ENCODE data around the gene ITGB1BP2.
"Not testable (repeated sequence)": the region's sequence is repeated elsewhere in the genome, so short reads cannot be mapped to it uniquely, and the experiment has no call there.

Gene ITGB1BP2

GRCh38 chrX:71285929-71286328 lies 15.6 kb upstream of the ITGB1BP2 start:
- no peaks in the 10 kb centered on the region for H3K27me3 ChIP-seq (replicated peaks in 2 of 5; ENCODE audit: control insufficient read depth in 4 of 5, insufficient read depth in 5 of 5, low read length in 4 of 5)
- H3K27ac ChIP-seq (ENCODE audit: insufficient read depth in 1 of 2, low read depth in 1 of 2, low read length in 2 of 2, poor library complexity in 1 of 2, severe bottlenecking in 2 of 2) = peak overlapping the region in 1 of 2 experiments; percentile 98
- DNase-seq = no peak
- CTCF ChIA-PET = no interaction called here
- peaks cover 0 to 5% (median 4%) of the 10 kb centered on the region in 4 experiments for H3K36me3 ChIP-seq (ENCODE audit: control insufficient read depth in 4 of 4, insufficient read depth in 4 of 4, low read length in 3 of 4)
- peak overlapping the region in 3 of 7 experiments; percentile 79 to 91 (median 87) for H3K4me3 ChIP-seq (ENCODE audit: control insufficient read depth in 1 of 7, extremely low read depth in 1 of 7, insufficient read depth in 4 of 7, low read depth in 2 of 7, low read length in 6 of 7)
- peaks cover 5 to 24% (median 10%) of the 10 kb centered on the region in 4 experiments for H3K4me1 ChIP-seq (ENCODE audit: control extremely low read depth in 1 of 4, control insufficient read depth in 4 of 4, insufficient read depth in 4 of 4, low read length in 3 of 4)
- peaks cover 0 to 8% (median 0%) of the 10 kb centered on the region in 5 experiments for H3K9me3 ChIP-seq (ENCODE audit: control extremely low read depth in 1 of 5, control insufficient read depth in 4 of 5, insufficient read depth in 2 of 5, low read depth in 1 of 5, low read length in 4 of 5)
- POLR2A ChIA-PET = no interaction called here

GRCh38 chrX:71291381-71291780 lies 10.2 kb upstream of the ITGB1BP2 start:
- POLR2A ChIA-PET = interaction anchor here (0.6 kb wide), 1 partner anchor 14 kb away, joined by 4 read pairs; no protein-coding TSS in a partner anchor

GRCh38 chrX:71292669-71293365 lies 8.7 kb upstream of the ITGB1BP2 start:
- H3K27me3 ChIP-seq (replicated peaks in 2 of 5; ENCODE audit: control insufficient read depth in 4 of 5, insufficient read depth in 5 of 5, low read length in 4 of 5) = no peaks in the 10 kb centered on the region
- H3K4me1 ChIP-seq (ENCODE audit: control extremely low read depth in 1 of 4, control insufficient read depth in 4 of 4, insufficient read depth in 4 of 4, low read length in 3 of 4) = no peaks in the 10 kb centered on the region
- no peaks in the 10 kb centered on the region for H3K9me3 ChIP-seq (ENCODE audit: control extremely low read depth in 1 of 5, control insufficient read depth in 4 of 5, insufficient read depth in 2 of 5, low read depth in 1 of 5, low read length in 4 of 5)
- peaks cover 2 to 56% (median 24%) of the 10 kb centered on the region in 4 experiments for H3K36me3 ChIP-seq (ENCODE audit: control insufficient read depth in 4 of 4, insufficient read depth in 4 of 4, low read length in 3 of 4)
- POLR2A ChIA-PET = interaction anchor here (1.0 kb wide), 1 partner anchor 10 kb away, joined by 3 read pairs; the partner anchor contains the start of gene NONO
- CTCF ChIA-PET = interaction anchor here (0.6 to 1.1 kb wide), 2 partner anchors 17 to 66 kb away, joined by 3 read pairs; no protein-coding TSS in a partner anchor
- WGBS (ENCODE audit: insufficient coverage) = 81% methylated on average over 2 of the region's 7 CpGs
- H3K27ac ChIP-seq (ENCODE audit: insufficient read depth in 1 of 2, low read depth in 1 of 2, low read length in 2 of 2, poor library complexity in 1 of 2, severe bottlenecking in 2 of 2) = no peak overlapping the region
- DNase-seq = no peak
- H3K4me3 ChIP-seq (ENCODE audit: control insufficient read depth in 1 of 7, extremely low read depth in 1 of 7, insufficient read depth in 4 of 7, low read depth in 2 of 7, low read length in 6 of 7) = no peak overlapping the region

More at GRCh38 chrX:71291381-71291780, 10.2 kb upstream of the ITGB1BP2 start:
- CTCF ChIA-PET = interaction anchor here (1.1 kb wide), 1 partner anchor 15 kb away, joined by 3 read pairs; no protein-coding TSS in a partner anchor
- Histone ChIP-seq H3K36me3 (ENCODE audit: control insufficient read depth in 4 of 4, insufficient read depth in 4 of 4, low read length in 3 of 4) (peaks cover 2 to 42% (median 16%) of the 10 kb centered on the region in 4 experiments), H3K27ac (ENCODE audit: insufficient read depth in 1 of 2, low read depth in 1 of 2, low read length in 2 of 2, poor library complexity in 1 of 2, severe bottlenecking in 2 of 2) (no peak overlapping the region), H3K4me3 (ENCODE audit: control insufficient read depth in 1 of 7, extremely low read depth in 1 of 7, insufficient read depth in 4 of 7, low read depth in 2 of 7, low read length in 6 of 7) (no peak overlapping the region), H3K4me1 (ENCODE audit: control extremely low read depth in 1 of 4, control insufficient read depth in 4 of 4, insufficient read depth in 4 of 4, low read length in 3 of 4) (peaks cover 0 to 2% (median under 1%) of the 10 kb centered on the region in 4 experiments), H3K9me3 (ENCODE audit: control extremely low read depth in 1 of 5, control insufficient read depth in 4 of 5, insufficient read depth in 2 of 5, low read depth in 1 of 5, low read length in 4 of 5) (no peaks in the 10 kb centered on the region), H3K27me3 (replicated peaks in 2 of 5; ENCODE audit: control insufficient read depth in 4 of 5, insufficient read depth in 5 of 5, low read length in 4 of 5) (no peaks in the 10 kb centered on the region)
- no peak for DNase-seq
- WGBS (ENCODE audit: insufficient coverage) = 100% methylated on average over 2 of the region's 6 CpGs

GRCh38 chrX:71296806-71297205 lies 4.7 kb upstream of the ITGB1BP2 start:
- DNase-seq = no peak
- no peak overlapping the region for H3K27ac ChIP-seq (ENCODE audit: insufficient read depth in 1 of 2, low read depth in 1 of 2, low read length in 2 of 2, poor library complexity in 1 of 2, severe bottlenecking in 2 of 2)
- ChIA-PET POLR2A (no interaction called here), CTCF (no interaction called here)
- H3K27me3 ChIP-seq (replicated peaks in 2 of 5; ENCODE audit: control insufficient read depth in 4 of 5, insufficient read depth in 5 of 5, low read length in 4 of 5) = no peaks in the 10 kb centered on the region
- peaks cover 6 to 62% (median 30%) of the 10 kb centered on the region in 4 experiments for H3K36me3 ChIP-seq (ENCODE audit: control insufficient read depth in 4 of 4, insufficient read depth in 4 of 4, low read length in 3 of 4)
- H3K4me3 ChIP-seq (ENCODE audit: control insufficient read depth in 1 of 7, extremely low read depth in 1 of 7, insufficient read depth in 4 of 7, low read depth in 2 of 7, low read length in 6 of 7) = no peak overlapping the region
- H3K9me3 ChIP-seq (ENCODE audit: control extremely low read depth in 1 of 5, control insufficient read depth in 4 of 5, insufficient read depth in 2 of 5, low read depth in 1 of 5, low read length in 4 of 5) = no peaks in the 10 kb centered on the region
- WGBS (ENCODE audit: insufficient coverage) = 94% methylated on average over 4 of the region's 6 CpGs
- H3K4me1 ChIP-seq (ENCODE audit: control extremely low read depth in 1 of 4, control insufficient read depth in 4 of 4, insufficient read depth in 4 of 4, low read length in 3 of 4) = no peaks in the 10 kb centered on the region

- 100% methylated on average over 2 of the region's 3 CpGs for WGBS (ENCODE audit: insufficient coverage)
- POLR2A ChIA-PET = no interaction called here
- no peaks in the 10 kb centered on the region for H3K9me3 ChIP-seq (ENCODE audit: control extremely low read depth in 1 of 5, control insufficient read depth in 4 of 5, insufficient read depth in 2 of 5, low read depth in 1 of 5, low read length in 4 of 5)
- no peak overlapping the region for H3K27ac ChIP-seq (ENCODE audit: insufficient read depth in 1 of 2, low read depth in 1 of 2, low read length in 2 of 2, poor library complexity in 1 of 2, severe bottlenecking in 2 of 2)
- H3K4me3 ChIP-seq (ENCODE audit: control insufficient read depth in 1 of 7, extremely low read depth in 1 of 7, insufficient read depth in 4 of 7, low read depth in 2 of 7, low read length in 6 of 7) = no peak overlapping the region
- no peaks in the 10 kb centered on the region for H3K27me3 ChIP-seq (replicated peaks in 2 of 5; ENCODE audit: control insufficient read depth in 4 of 5, insufficient read depth in 5 of 5, low read length in 4 of 5)
- no peak for DNase-seq
- H3K36me3 ChIP-seq (ENCODE audit: control insufficient read depth in 4 of 4, insufficient read depth in 4 of 4, low read length in 3 of 4) = peaks cover 6 to 52% (median 26%) of the 10 kb centered on the region in 4 experiments
- CTCF ChIA-PET = interaction anchor here (1.5 kb wide), 1 partner anchor 9 kb away, joined by 3 read pairs; no protein-coding TSS in a partner anchor
- peaks cover 0 to 11% (median 5%) of the 10 kb centered on the region in 4 experiments for H3K4me1 ChIP-seq (ENCODE audit: control extremely low read depth in 1 of 4, control insufficient read depth in 4 of 4, insufficient read depth in 4 of 4, low read length in 3 of 4)
Measured at GRCh38 chrX:71298119-71298518, 3.4 kb upstream of the ITGB1BP2 start.

GRCh38 chrX:71300064-71300463 lies 1.5 kb upstream of the ITGB1BP2 start:
- Histone ChIP-seq H3K4me1 (ENCODE audit: control extremely low read depth in 1 of 4, control insufficient read depth in 4 of 4, insufficient read depth in 4 of 4, low read length in 3 of 4) (peaks cover 0 to 12% (median 7%) of the 10 kb centered on the region in 4 experiments), H3K36me3 (ENCODE audit: control insufficient read depth in 4 of 4, insufficient read depth in 4 of 4, low read length in 3 of 4) (peaks cover 3 to 47% (median 23%) of the 10 kb centered on the region in 4 experiments)
- H3K4me3 ChIP-seq (ENCODE audit: control insufficient read depth in 1 of 7, extremely low read depth in 1 of 7, insufficient read depth in 4 of 7, low read depth in 2 of 7, low read length in 6 of 7); H3K27ac ChIP-seq (ENCODE audit: insufficient read depth in 1 of 2, low read depth in 1 of 2, low read length in 2 of 2, poor library complexity in 1 of 2, severe bottlenecking in 2 of 2); CTCF ChIA-PET; H3K9me3 ChIP-seq (ENCODE audit: control extremely low read depth in 1 of 5, control insufficient read depth in 4 of 5, insufficient read depth in 2 of 5, low read depth in 1 of 5, low read length in 4 of 5); H3K27me3 ChIP-seq (replicated peaks in 2 of 5; ENCODE audit: control insufficient read depth in 4 of 5, insufficient read depth in 5 of 5, low read length in 4 of 5); POLR2A ChIA-PET; DNase-seq: not testable (repeated sequence)
- 96% methylated on average over 7 of the region's 7 CpGs for WGBS (ENCODE audit: insufficient coverage)

- WGBS (ENCODE audit: insufficient coverage) = 92% methylated on average over 2 of the region's 7 CpGs
- DNase-seq; H3K9me3 ChIP-seq (ENCODE audit: control extremely low read depth in 1 of 5, control insufficient read depth in 4 of 5, insufficient read depth in 2 of 5, low read depth in 1 of 5, low read length in 4 of 5); POLR2A ChIA-PET; H3K4me3 ChIP-seq (ENCODE audit: control insufficient read depth in 1 of 7, extremely low read depth in 1 of 7, insufficient read depth in 4 of 7, low read depth in 2 of 7, low read length in 6 of 7); H3K27me3 ChIP-seq (replicated peaks in 2 of 5; ENCODE audit: control insufficient read depth in 4 of 5, insufficient read depth in 5 of 5, low read length in 4 of 5); CTCF ChIA-PET; H3K27ac ChIP-seq (ENCODE audit: insufficient read depth in 1 of 2, low read depth in 1 of 2, low read length in 2 of 2, poor library complexity in 1 of 2, severe bottlenecking in 2 of 2): not testable (repeated sequence)
- Histone ChIP-seq H3K36me3 (ENCODE audit: control insufficient read depth in 4 of 4, insufficient read depth in 4 of 4, low read length in 3 of 4) (peaks cover 3 to 47% (median 23%) of the 10 kb centered on the region in 4 experiments), H3K4me1 (ENCODE audit: control extremely low read depth in 1 of 4, control insufficient read depth in 4 of 4, insufficient read depth in 4 of 4, low read length in 3 of 4) (peaks cover 0 to 12% (median 7%) of the 10 kb centered on the region in 4 experiments)
Measured at GRCh38 chrX:71300495-71300894, 1.1 kb upstream of the ITGB1BP2 start.

Measured in common myeloid progenitor, CD34-positive (primary cell).